ENCODE data around the gene TPGS1.

Gene TPGS1

GRCh38 chr19:533364-534058 is 26.2 kb downstream of the TPGS1 start:
- no peak for TF ChIP-seq CTCF (IDR thresholded peaks at IDR 0.05; ENCODE audit: insufficient read depth, missing control alignments)
- DNase-seq (ENCODE audit: insufficient read length, low spot score), result peak; percentile 68

DNA sequence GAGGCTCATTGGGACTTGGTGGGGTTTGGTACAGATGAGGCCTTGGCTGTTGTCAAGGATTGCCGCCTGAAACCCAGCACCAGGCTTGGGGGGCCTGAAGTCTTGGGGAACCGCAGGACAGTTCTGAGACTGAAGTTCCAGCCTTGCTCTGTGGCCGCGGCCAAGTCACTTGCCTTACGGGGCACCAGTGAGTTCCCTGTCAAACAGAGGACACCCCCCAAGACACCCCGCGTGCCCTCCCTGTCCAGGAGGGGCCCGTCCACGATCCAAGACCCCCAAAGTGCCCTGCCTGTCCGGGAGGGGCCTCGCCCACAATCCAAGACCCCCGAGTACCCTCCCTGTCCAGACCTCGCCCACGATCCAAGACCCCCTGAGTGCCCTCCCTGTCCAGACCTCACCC is 26.8 kb downstream of the TPGS1 start:
- TF ChIP-seq CTCF (IDR thresholded peaks at IDR 0.05; ENCODE audit: insufficient read depth, missing control alignments), result no peak
- DNase-seq (ENCODE audit: insufficient read length, low spot score) (no peak), FAIRE-seq (no peak)

More at GRCh38 chr19:533364-534058, 26.2 kb downstream of the TPGS1 start:
- no peak for FAIRE-seq

DNA sequence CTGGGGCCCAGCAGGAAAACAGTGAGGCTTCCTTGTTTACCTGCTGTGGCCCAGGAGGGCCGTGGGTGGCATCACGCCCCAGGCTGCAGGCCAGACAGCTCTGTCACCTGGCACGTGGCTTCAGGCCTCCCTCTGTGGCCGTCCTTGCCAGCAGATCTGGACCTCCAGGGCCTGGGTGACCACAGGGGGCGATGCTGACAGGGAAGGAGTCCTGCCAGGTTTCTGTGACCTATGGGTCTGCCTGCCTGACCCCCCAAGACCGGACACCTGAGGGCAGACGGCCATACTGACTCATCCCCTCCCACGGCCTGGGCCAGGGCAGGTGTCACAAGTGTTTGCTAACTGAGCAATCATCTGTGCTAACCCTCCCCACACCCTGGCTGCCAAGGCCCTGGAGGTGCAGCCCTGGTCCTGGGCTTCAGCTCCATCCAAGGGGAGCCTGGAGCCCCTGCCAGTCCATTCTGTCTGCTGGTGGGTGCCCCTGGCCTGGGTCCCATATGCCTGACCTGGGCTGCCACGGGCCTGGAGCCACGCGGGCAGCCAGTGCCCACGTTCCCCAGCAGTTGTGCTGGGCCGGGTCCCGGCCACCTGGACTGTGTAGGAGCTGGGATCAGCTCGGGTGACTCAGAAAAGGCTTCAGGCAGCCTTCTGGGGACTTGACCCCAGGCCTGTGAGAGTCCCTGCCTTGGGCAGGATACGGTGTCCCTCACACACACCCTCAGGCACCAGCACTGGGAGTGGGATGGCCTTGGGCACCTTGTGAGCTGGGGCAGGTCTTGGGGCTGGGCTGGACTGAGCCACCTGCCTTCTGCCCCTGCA is 27.9 kb downstream of the TPGS1 start:
- FAIRE-seq, result no peak
- DNase-seq (ENCODE audit: insufficient read length, low spot score), result no peak
- TF ChIP-seq CTCF (IDR thresholded peaks at IDR 0.05; ENCODE audit: insufficient read depth, missing control alignments), result no peak

GRCh38 chr19:536031-536880 is 29.0 kb downstream of the TPGS1 start:
- no peak for FAIRE-seq
- TF ChIP-seq CTCF (IDR thresholded peaks at IDR 0.05; ENCODE audit: insufficient read depth, missing control alignments), result no peak
- no peak for DNase-seq (ENCODE audit: insufficient read length, low spot score)

DNA sequence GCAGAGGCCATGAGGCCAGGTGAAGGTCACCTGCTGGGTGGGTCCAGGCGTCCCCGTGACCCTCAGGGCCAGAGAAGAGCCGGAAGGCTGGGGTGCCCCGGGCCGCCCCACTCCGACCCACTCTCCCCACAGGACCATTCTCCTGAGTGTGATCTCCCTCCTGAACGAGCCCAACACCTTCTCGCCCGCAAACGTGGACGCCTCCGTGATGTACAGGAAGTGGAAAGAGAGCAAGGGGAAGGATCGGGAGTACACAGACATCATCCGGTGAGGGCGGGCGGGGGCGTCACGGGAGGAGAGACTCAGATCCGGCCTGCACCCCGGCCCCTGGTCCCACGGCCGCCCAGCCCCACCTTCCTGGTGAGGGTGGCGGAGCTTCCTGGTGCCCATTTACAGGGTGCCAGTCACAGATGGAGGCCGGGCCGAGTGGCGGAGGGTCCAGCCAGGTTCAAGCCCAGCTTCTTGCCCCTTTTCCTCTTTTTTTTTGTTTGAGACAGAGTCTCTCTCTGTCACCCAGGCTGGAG is 29.6 kb downstream of the TPGS1 start:
- FAIRE-seq (no peak), DNase-seq (ENCODE audit: insufficient read length, low spot score) (no peak)
- TF ChIP-seq CTCF (IDR thresholded peaks at IDR 0.05; ENCODE audit: insufficient read depth, missing control alignments), result no peak

GRCh38 chr19:538641-539428 is 31.5 kb downstream of the TPGS1 start:
- TF ChIP-seq CTCF (IDR thresholded peaks at IDR 0.05; ENCODE audit: insufficient read depth, missing control alignments), result no peak
- FAIRE-seq, result no peak
- no peak for DNase-seq (ENCODE audit: insufficient read length, low spot score)
